ENCODE results near the gene DLG2.

- TF ChIP-seq, protein P1, sequence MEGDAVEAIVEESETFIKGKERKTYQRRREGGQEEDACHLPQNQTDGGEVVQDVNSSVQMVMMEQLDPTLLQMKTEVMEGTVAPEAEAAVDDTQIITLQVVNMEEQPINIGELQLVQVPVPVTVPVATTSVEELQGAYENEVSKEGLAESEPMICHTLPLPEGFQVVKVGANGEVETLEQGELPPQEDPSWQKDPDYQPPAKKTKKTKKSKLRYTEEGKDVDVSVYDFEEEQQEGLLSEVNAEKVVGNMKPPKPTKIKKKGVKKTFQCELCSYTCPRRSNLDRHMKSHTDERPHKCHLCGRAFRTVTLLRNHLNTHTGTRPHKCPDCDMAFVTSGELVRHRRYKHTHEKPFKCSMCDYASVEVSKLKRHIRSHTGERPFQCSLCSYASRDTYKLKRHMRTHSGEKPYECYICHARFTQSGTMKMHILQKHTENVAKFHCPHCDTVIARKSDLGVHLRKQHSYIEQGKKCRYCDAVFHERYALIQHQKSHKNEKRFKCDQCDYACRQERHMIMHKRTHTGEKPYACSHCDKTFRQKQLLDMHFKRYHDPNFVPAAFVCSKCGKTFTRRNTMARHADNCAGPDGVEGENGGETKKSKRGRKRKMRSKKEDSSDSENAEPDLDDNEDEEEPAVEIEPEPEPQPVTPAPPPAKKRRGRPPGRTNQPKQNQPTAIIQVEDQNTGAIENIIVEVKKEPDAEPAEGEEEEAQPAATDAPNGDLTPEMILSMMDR (IDR thresholded peaks at IDR 0.05; ENCODE audit: low read depth, low read length, poor library complexity, severe bottlenecking): no peak
- TF ChIP-seq EZH2phosphoT487 (IDR thresholded peaks at IDR 0.05; ENCODE audit: borderline replicate concordance, low read length): no peak
Observed at GRCh38 chr11:84685976-84686375, 941.2 kb downstream of the DLG2 start.

Measured in DOHH2 (cell line).